ENCODE measurements around the gene HYLS1.

DNA sequence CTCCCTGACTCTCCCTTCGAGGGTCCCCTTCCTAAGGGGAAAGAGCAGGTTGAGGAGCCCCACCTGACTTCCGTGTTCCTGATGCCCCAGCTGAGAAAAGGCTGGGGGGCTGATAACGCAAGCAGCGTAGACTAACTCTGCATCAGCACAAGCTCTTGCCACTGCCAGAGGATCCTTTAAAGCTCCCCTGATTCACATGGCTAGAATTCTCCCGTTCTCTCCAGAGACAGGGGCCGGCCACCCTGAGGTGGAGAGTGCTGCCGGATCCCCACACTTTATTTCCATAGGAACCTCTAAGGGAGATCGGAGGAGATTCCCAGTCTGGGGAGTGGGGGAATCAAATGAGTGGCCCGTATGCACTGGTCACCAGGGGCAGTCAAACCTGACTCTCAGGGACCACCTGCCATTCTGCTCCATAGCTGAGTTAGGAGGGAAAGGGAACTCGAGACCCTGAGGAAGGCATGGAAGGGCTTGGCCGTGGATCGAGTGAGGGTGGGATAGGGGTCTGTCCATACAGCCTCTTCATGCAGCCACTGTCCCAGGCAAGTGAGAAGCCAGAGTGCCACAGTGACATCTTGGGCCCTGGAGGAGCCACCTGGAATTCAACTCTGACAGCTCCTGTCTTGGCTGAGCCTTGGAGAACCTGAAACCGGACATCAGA lies 57.0 kb downstream of the HYLS1 start:
- TF ChIP-seq ZNF8 (CRISPR knock-in tag; IDR thresholded peaks at IDR 0.05), result no peak
- no peak for TF ChIP-seq GLIS3 (CRISPR knock-in tag; IDR thresholded peaks at IDR 0.05)
- no peak for TF ChIP-seq CSRNP3 (CRISPR knock-in tag; IDR thresholded peaks at IDR 0.05)

All from SK-N-SH treated with all-trans-retinoic acid at 6 μM for 48 hours (cell line).